D341Med (cell line): ENCODE data around the gene SARDH.
"Not testable (repeated sequence)": the region's sequence is repeated elsewhere in the genome, so short reads cannot be mapped to it uniquely, and the experiment has no call there.

Experiments
- DNase-seq: peaks from one replicate; pipeline ENCODE4 v3.0.0; 2012; ENCODE audit warnings: low spot score

SARDH gene

GRCh38 chr9:133684121-133684935 lies 53.8 kb downstream of the SARDH start:
- DNase-seq = no peak

- DNase-seq = no peak
Observed at GRCh38 chr9:133683586-133684120, 54.5 kb downstream of the SARDH start.

- no peak for DNase-seq
Observed at GRCh38 chr9:133682818-133683585, 55.1 kb downstream of the SARDH start.

- DNase-seq = no peak
Observed at GRCh38 chr9:133681658-133682306, 56.4 kb downstream of the SARDH start.

- no peak for DNase-seq
Observed at GRCh38 chr9:133680976-133681657, 57.0 kb downstream of the SARDH start.

- DNase-seq = no peak
Observed at GRCh38 chr9:133680250-133680975, 57.7 kb downstream of the SARDH start.

- DNase-seq = no peak
Observed at GRCh38 chr9:133679466-133680061, 58.6 kb downstream of the SARDH start.

GRCh38 chr9:133679056-133679455 lies 59.1 kb downstream of the SARDH start:
- no peak for DNase-seq

- no peak for DNase-seq
Observed at GRCh38 chr9:133677126-133678010, 60.8 kb downstream of the SARDH start.

- DNase-seq = no peak
Observed at GRCh38 chr9:133676450-133676849, 61.7 kb downstream of the SARDH start.

GRCh38 chr9:133675796-133676195 lies 62.4 kb downstream of the SARDH start:
- not testable (repeated sequence) for DNase-seq

- DNase-seq = no peak
Observed at GRCh38 chr9:133674091-133674490, 64.1 kb downstream of the SARDH start.

- no peak for DNase-seq
Observed at GRCh38 chr9:133673258-133673655, 64.9 kb downstream of the SARDH start.

GRCh38 chr9:133672503-133673257 lies 65.5 kb downstream of the SARDH start:
- no peak for DNase-seq

- DNase-seq = no peak
Observed at GRCh38 chr9:133671371-133671770, 66.8 kb downstream of the SARDH start.

GRCh38 chr9:133670466-133670865 lies 67.7 kb downstream of the SARDH start:
- no peak for DNase-seq

- DNase-seq = no peak
Observed at GRCh38 chr9:133669182-133669801, 68.9 kb downstream of the SARDH start.

- DNase-seq = no peak
Observed at GRCh38 chr9:133667759-133668450, 70.2 kb downstream of the SARDH start.
